HG02870 (cell line): ENCODE data around the gene CEACAM20.
"Not testable (repeated sequence)": the region's sequence is repeated elsewhere in the genome, so short reads cannot be mapped to it uniquely, and the experiment has no call there.

Source experiments
- ATAC-seq: cut with Tn5 transposase; IDR thresholded peaks from one replicate; pipeline ENCODE4 v1.9.1; 2021; ENCODE audit warnings: mild to moderate bottlenecking, moderate library complexity; ENCODE audit not compliant: unreplicated experiment

Gene CEACAM20

DNA sequence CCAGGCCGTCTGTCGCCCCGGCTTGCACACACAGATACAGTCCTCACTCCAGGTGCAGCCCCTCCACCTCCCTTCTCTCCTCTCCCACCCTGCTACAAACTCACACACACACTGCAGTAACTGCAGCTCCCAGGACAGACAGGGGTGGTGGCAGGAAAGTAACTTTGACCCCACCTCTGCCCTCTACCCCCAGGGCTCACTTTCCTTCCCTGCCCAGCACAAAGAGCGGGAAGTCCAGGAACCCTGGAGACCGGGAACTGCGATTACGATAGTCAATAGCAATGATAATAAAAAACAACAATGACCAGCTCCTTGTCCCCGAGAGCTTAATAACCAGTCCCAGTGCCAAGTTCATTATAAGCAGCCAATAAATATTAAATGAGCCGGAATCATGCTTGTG lies at the start of gene CEACAM20:
Gene CEACAM20 (minus strand): TSS at position 140 of the 400 bp plus-strand sequence. CDS start 166 bp downstream, outside the sequence.
- ATAC-seq, result no peak

DNA sequence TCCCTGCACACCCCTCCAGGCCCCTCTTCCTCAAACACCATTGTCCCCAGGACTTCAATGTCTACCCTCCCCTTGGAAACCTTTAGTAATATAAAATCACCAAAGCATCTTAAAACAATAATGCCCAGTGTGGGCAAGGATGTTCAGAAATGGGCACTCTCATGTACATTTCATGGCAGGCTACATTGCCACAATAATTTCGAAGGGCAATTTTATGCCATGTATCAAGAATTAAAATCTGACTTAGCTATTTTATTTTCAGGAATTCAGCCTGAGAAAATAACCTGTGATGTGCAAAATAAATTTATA lies 48.0 kb upstream of the CEACAM20 start:
- no peak for ATAC-seq

DNA sequence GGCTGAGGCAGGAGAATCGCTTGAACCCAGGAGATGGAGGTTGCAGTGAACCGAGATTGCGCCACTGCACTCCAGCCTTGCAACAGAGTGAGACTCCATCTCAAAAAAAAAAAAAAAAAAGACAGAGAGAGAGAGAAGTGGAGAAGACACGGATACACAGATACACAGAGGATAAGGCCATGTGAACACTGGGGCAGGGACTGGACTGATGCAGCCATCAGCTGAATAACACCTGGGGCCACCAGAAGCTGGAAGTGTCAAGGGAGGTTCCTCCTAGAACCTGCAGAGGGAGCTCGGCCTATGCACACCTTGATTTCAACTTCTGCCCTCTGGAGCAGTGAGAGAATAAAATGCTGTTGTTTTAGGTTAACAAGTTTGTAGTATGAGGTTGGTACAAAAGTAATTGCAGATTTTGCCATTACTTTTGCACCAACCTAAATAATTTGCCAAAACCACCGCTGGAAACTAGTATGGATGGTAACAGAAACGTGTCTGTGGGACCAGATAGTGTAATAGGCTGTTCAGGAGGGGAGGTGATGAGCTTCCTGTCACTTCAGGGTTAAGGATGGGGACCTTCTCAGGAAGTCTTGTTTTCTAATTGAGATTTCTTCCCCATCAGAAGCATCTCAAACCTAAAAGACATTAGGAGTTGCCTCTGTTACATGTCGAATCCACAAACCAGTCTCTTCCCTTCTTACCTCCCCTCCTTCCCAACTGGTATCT lies 47.5 kb upstream of the CEACAM20 start:
- no peak for ATAC-seq

DNA sequence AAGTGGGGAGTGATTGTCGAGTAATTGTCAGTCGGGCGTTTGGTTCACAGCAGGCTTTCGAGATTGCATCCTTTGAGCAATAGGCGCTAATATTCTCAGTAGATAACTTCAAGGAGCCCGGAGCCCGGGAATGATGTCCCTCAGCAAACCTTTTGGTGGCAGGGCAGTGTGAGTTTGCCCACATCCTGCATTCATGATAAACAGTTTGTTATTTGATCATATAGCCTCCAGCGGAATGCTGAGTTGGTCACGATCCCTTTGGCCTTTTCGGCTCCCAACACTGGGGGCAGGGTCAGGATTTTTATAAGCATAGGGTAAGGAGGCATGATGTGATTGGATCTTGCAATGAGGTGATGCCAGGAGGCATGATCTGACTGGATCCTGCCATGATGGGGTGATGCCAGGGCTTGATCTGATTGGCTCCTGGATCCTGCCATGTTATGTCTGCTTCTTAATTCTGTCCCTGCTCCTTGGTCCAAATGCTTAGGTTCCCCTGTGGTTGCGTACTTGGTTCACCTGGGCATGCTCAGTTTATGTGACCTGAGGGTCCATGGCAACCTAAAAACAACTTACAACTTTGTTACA lies 45.7 kb upstream of the CEACAM20 start:
- ATAC-seq, result no peak

DNA sequence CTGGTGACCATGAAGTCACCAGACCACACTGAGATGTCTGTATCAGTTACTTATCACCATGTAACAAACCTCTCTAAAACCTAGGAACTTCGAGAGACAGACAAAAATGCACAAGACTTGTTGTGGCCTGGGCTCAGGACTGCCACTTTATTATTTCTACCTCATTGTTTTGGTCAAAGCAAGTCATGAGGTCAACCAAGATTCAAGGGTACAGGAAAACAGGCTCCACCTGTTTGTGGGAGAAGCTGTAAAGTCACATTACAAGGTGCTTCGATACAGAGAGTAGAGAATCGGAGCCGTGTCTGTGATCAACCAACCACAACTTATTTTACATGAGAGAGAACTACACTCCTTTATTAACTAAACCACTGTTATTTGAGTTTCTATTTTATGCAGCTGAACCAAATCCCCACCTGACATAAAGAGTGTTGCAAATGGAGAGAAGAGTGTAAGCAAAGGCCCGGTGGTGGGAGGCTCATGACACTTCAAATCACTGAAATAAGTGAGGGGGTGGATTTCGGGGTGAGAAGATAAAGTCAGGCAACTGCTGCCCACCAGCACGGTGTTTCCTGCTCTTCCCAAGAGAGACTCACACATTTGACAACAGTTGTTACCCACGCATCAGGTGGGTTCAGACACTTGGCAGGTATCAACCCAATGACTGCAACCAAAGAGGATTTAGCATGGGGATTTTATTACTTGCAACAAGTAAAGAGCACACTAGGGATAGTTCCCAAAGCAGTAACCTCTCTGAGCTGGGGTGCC lies 44.9 kb upstream of the CEACAM20 start:
- no peak for ATAC-seq

DNA sequence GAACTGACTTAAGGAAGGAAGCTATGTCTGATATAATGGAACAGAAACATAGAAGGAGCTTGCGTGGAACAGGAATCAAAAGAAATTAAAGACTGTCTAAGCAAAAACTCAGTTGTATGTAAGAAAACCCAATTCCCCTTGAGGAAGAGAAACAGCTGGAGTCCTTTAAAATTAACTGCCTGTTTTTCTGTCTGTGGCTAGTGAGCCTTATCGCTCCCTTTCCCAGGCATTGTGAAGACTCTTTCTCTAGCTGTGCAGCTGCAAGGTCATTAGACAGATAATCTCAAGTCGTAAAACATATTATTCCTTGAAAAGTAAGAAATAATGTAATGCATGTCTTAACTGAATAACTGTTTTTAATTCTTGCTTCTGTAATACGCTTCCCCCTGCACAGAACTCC lies 44.2 kb upstream of the CEACAM20 start:
- no peak for ATAC-seq

DNA sequence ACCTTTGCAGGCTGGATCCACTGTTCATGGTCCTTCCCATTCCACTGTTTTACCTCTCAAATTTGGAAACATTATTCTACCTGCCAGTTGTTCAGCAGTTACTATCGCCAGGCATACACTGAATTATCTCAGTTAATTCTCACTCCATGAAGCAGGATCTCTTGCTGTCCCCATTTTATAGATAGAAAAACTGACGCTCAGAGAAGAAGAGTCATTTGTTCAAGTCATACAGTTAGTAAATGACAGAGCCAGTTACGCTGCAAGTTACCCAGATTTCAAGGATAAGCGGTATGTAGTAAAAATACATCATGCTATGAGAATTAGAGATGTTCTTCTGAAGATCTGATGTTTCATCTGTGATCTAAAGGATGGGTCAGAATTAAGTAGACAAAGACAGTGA lies 43.7 kb upstream of the CEACAM20 start:
- no peak for ATAC-seq

DNA sequence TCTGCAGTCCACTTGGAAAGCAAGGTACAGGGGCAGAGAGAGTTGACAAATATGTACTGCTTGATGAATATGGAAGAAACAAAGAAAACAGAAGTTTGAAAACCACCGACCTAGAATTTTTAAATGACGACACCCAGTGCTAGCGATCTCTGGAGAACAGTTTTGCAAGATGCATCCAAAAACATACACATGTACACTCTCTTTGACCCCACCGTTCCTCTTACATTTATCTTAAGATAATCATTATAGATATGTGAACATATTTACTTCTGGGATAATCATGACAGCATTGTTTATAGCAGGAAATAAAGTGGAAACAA lies 43.1 kb upstream of the CEACAM20 start:
- no peak for ATAC-seq

DNA sequence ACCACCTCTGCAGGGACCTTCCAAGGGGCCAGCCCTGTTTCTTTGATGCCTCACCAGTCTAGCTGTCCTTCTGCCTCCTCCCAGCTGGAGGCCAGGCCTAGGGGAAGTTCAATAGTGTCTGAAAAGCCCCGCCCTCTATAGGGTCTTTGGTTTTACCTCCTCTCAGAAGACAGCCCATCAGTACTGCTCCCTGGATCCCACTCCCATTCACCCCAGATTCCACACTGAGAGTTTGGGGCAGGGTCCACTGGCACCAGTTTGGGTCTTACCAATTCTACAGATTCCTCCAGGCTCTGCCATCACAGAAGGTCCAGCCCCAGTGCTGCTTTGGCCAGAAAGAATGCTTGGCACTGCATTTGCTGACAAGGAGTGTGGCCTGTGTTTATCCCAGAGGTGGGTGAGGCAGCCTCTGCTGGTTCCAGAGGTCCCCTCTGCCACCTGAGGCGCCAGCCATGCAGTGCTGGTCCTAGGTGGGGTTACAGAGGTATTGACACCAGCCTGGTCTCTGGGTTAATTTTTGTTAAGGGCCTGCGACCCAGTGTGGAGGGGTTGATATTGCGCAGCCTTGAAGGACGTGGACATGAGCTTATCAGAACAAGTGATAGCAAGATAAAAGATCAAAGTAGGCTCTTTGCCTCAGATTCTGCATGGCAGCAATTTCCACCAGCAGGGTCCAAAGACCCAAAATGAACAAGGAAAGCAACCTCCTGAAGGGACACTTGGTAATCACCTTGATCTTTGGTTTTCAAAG lies 42.5 kb upstream of the CEACAM20 start:
- no peak for ATAC-seq

DNA sequence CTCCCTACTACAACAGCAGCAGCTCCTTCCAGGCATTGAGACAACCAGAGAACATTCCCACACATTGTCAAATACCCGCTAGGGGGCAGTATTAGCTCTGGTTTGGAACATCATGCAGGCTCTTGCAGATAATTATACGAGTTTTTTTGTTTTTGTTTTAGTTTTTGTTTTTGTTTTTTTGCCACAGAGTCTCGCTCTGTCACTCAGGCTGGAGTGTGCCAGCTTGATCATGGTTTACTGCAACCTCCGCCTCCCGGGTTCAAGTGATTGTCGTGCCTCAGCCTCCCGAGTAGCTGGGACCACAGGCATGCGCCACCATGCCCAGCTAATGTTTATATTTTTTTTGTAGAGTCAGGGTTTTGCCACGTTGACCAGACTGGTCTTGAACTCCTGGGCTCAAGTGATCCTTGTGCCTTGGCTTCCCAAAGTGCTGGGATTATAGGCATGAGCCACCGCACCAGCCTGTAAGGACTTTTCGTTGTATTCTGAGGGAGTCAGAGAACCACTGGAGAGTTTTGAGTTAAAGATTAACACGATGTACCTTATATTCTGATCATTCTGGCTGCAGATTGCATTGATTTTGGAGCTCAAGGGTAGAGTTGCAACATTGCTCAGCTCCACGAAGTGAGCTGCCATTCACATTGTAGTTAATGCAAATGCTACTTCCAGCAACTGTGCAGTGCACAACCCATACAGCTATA lies 41.7 kb upstream of the CEACAM20 start:
- no peak for ATAC-seq

DNA sequence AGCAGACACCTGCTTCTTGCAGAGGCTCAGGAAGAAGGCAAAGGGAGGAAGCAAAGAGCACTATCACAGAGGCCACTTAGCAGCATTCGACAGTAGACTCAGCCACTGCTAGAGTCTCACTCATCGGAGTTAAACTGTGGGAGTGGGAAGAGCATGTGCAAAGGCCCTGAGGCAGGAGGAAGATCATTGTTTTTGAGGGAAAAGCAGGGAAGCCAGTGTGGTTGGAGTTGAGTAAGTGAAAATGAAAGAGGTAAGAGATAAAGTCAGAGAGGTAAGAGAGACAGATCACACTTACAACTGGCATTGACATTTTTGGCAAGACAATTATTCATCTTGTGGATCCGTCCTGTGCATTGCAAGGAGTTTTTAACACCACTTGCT lies 41.1 kb upstream of the CEACAM20 start:
- ATAC-seq, result no peak

DNA sequence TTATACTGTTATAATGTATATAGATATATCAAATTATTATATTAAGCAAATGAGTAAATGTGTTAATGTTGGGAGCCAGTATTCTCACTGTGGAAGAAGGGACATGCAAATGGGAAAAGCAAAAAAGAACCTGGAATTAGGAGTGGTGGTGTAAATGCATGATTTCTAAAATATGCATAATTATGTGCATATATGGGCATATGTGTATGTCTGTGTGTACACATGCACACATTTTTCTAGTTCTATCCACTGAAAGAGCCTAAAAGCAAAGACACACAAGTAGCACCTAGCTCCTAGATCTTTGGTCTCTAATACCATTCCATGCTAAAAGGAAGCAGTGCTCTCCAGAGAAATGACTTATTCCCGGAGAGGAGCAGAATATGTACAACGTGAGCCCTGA lies 38.3 kb upstream of the CEACAM20 start:
- ATAC-seq, result no peak

DNA sequence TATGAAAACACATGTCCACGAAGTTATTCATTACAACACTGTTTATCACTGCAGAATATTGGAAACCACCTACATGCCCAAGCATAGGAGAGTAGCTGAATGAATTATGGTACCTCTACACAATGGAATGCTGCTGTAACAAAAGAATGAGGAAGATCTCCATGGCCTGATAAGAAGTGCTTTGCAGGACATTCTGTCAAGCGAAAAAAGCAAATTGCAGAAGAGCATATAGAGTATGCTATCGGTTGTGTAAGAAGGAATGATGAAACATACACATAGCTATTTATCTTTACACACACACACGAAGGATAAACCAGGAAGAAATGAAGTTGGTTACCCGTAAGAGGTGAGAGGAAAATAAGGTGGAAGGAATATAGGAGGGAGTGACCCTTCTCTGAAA lies 37.5 kb upstream of the CEACAM20 start:
- no peak for ATAC-seq

DNA sequence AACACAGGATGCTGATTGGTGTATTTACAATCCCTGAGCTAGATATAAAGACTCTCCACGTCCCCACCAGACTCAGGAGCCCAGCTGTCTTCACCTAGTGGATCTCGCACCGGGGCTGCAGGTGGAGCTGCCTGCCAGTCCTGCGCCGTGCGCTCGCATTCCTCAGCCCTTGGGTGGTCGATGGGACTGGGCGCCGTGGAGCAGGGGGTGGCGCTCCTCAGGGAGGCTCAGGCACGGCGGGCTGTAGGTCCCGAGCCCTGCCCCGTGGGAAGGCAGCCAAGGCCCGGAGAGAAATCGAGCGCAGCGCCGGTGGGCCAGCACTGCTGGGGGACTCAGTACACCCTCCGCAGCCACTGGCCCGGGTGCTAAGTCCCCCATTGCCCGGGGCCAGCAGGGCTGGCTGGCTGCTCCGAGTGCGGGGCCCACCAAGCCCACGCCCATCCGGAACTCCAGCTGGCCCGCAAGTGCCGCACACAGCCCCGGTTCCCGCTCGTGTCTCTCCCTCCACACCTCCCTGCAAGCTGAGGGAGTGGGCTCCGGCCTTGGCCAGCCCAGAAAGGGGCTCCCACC lies 33.7 kb upstream of the CEACAM20 start:
- not testable (repeated sequence) for ATAC-seq

DNA sequence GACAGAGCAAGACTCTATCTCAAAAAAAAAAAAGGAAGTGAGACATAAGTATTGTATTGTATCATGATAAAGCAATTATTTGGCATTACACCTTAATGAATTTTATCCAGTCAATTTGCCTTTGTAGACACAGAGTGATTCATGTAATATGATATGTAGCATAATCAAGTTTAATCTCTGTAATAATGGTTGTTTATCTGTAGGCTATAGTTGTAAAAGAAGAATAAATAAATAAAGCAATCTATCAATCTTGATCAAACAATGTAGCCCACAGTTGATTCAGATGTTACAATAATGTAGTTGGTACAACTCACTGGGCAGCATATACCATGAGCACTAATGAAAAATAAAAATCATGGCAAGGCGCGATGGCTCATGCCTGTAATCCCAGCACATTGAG lies 28.5 kb upstream of the CEACAM20 start:
- no peak for ATAC-seq

DNA sequence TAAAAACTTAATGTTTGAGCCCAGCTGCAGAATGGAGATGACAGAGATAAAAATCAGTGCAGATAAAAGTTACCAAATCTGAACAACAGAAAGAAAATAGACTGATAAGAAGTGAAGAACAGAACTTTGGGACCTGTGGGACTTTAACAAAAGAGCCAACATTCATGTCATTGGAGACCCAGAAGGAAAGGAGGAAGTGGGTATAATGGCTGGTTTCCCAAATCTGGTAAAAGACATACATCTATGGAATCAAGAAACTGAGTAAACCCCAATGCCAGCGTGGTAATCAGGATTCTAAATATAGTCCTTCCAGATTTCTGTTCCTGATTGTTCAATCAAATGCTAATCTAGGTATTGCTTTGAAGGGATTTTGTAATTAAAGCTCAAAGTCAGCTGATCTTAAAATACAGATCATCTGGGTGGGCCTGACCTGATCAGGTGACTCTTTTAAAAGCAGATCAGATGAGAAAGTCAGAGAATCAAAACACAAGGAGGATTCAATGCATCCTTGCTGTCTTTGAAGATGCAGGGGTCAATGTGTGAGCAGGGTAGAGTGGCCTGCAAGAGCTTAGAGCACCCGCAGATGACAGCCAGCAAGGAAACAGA lies 25.3 kb upstream of the CEACAM20 start:
- ATAC-seq, result no peak

DNA sequence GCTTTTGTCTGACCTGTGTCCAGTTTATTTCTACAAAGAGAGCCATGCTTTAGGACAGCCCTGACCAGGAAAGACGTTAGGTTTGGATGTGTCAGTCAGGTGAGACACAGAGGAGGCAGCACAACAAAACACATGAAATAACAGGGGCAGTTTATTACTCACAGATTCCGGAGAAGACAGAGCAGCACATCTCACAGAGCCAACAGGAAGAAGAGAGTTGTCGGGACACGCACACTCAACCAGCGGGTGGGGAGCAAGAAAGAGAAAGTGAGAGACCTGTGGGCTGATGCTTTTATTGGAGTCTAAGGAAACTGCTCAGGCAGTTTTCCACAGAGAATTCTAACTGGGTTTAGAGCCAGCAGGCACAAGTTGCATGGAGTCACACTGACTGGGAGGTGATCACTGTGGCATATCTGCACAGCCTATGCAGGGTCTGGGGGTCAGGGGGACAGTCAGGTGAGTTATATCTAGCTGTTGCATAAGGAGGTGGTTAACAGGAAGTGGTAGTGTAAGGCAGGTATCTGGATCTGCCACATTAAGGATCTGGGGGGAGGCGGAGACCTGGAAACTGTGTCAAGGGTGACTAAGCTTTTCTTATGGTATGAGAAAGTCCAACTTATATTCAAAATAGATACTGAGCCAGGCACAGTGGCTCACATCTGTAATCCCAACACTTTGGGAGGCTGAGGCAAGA lies 24.1 kb upstream of the CEACAM20 start:
- ATAC-seq, result no peak

DNA sequence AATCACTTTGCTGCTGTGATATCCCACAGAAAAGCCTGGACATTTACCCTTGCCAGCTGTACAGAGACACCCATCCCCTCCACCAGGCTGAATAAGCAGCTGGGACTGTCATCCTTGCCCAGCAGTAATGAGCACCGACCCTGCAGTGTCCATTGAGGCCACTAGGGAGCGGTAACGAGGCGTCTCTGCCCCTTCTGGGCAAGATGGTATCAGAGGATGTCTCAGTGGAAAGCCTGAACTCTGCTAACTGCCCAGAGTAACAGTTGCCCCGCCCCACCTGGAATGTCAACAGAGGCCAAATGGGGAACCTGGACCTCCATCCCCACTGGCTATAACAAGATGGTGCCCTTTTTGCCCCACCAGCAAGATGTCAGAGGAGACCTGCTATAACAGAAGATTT lies 22.8 kb upstream of the CEACAM20 start:
- ATAC-seq, result no peak

DNA sequence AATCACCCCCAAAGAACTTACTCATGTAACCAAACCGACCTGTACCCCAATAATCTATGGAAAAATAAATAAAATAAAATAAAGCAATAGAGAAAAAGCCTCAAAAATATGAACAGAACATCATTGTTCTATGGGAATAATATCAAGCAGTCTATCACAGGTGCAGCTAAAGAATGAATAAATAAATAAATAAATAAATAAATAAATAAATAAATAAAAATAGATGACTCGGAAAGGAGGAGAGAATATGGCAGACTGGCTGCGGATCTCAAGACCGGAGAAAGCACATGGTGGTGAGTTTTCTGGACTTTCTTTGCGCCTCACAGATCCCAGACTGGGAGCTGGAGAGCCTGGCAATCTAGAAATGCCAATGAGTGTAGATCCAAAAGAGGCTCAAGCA lies 22.4 kb upstream of the CEACAM20 start:
- ATAC-seq, result no peak

DNA sequence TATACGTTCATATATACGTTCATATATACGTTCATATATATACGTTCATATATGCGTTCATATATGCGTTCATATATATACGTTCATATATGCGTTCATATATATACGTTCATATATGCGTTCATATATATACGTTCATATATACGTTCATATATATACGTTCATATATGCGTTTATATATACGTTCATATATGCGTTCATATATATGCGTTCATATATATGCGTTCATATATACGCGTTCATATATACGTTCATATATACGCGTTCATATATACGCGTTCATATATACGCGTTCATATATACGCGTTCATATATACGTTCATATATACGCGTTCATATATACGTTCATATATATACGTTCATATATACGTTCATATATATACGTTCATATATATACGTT lies 21.5 kb upstream of the CEACAM20 start:
- ATAC-seq, result not testable (repeated sequence)
